ENCODE results near the gene LPXN. TPM values are rescaled to one million over a fixed set of nuclear protein-coding genes. Genes with fewer than 3 reads are reported as not detected.

LPXN gene
- total RNA-seq, 1 donor from 2014 or later: 5.0 TPM

GRCh38 chr11:58531865-58532341 is 43.8 kb downstream of the LPXN start:
- ATAC-seq: no peak
- intact Hi-C loops (cut with micrococcal nuclease): no loop called here
- DNase-seq: no peak

GRCh38 chr11:58530236-58530635 is 45.4 kb downstream of the LPXN start:
- intact Hi-C loops (cut with micrococcal nuclease): no loop called here
- DNase-seq (no peak), ATAC-seq (no peak)

DNA sequence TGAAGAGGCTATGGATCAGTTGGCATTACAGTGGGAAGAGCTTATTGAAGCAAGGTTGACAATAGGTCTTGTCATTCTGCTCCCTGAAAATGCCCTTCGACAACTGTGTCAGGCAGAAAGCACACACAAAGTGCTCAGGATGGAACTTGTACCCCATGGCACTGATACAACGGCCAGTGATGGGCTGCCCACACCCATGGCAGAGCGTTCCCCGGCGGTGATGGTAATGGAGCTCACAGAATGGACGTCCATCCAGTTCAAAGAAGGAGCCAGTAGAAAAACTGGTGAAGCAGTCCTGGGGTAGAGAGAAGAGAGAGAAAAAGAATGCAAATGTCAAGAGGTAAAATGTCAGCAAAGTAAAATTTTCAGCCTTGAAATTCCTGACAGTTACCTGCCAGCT is 48.2 kb downstream of the LPXN start:
- intact Hi-C loops (cut with micrococcal nuclease): no loop called here
- DNase-seq (no peak), ATAC-seq (no peak)

DNA sequence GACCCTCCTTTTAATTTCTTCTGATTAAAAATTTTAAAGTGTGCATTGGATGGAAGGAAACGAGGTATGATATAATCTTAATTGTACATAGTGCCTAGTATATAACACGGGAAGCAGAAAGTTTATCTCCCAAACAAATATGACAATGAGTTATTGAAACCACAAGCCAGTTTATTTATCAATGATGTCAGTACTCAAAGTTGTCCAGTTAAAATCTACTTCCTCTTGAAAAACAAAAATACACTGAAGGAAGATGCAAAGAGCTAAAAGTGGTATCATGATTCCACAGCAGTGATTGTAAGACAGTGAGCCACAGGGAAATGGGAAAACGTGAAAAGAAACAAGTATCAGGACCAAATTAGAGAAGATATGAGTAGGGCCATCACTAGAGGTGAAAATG is 48.9 kb downstream of the LPXN start:
- ATAC-seq (no peak), DNase-seq (no peak)
- intact Hi-C loops (cut with micrococcal nuclease): no loop called here

GRCh38 chr11:58525037-58525614 is 50.5 kb downstream of the LPXN start:
- no peak for DNase-seq
- intact Hi-C loops (cut with micrococcal nuclease): no loop called here
- no peak for ATAC-seq

DNA sequence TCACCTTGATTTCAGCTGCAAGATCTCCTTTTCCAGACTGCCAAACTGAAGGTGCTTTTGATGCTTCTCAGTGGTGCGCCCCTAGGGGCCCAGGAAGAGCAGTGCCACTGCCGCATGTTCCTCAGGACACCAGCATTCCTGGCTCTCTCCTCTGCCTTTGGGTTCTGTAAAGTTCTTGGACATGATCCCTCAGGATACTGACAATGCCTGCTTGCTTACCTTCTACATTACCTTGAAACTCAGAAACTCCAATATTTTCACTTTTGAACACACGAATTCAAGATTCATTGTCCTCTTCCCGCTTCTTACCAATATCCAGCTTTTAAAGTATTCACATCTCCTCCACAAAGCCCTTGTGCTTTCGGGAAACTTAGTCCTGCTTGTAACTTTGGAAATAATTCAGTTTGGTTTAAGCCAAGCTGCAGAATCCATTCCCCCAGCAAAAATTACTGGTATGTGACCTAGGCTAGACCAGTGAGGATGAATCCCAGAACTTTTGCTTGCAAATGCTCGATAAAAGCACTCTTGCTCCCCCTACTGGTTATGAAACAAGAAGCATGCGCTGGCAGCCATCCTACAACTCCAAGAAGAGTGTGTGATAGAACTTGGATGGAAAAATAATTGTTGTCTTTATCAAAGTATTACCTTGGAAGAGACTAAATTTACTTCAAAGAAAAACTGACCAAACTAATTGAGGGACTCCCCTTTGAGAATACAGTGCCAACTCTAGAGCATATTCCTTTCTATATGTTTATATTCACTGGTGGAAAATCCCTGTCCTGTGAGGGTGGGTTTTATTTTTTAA is 51.2 kb downstream of the LPXN start:
- ATAC-seq (peak; percentile 87), DNase-seq (peak; percentile 62)
- intact Hi-C loops (cut with micrococcal nuclease): no loop called here

GRCh38 chr11:58513747-58514367 is 61.8 kb downstream of the LPXN start:
- peak; percentile 69 for ATAC-seq
- no peak for DNase-seq
- intact Hi-C loops (cut with micrococcal nuclease): no loop called here

GRCh38 chr11:58511636-58512035 is 64.0 kb downstream of the LPXN start:
- DNase-seq: no peak
- ATAC-seq: no peak
- intact Hi-C loops (cut with micrococcal nuclease): no loop called here

DNA sequence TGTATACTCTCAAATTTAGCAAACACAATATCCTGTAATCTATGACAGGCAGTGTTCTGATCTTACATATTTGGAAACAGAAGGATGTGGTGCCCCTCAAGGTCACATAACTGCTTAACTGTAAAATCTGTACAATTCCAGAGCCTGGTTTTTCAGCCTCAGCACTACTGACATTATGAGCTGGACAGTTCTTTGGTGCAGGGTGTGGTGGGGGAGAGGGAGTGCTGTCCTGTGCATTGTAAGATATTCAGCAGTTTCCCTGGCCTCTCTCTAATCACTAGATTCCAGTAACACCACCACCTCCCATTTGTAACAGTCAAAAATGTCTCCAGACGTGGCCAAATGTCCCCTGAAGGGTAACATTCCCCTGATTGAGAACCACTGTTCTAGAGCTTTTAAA is 65.9 kb downstream of the LPXN start:
- intact Hi-C loops (cut with micrococcal nuclease): no loop called here
- DNase-seq: no peak
- no peak for ATAC-seq

DNA sequence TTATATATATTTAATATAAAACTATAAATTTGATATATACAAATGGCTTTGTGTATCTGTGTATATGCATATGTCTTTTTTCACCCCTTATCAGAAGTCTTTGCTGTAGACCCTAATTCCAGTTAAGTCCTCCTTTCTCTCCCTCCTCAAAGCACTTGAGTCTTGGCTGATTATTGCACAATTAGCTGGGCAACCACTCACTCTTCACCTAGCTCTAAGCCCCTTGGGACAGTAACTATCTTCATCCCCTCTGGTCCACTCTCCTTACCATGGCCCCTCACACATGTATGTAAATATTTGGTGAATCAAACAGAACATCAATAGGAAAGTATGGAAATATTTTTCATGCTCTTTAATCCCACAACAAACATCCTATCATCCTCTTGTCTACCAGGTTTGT is 66.8 kb downstream of the LPXN start:
- ATAC-seq (no peak), DNase-seq (no peak)
- intact Hi-C loops (cut with micrococcal nuclease): no loop called here

- no peak for ATAC-seq
- intact Hi-C loops (cut with micrococcal nuclease): no loop called here
These were observed 67.7 kb downstream of the LPXN start, which contains the start of gene OR5B21 for GRCh38 chr11:58508005-58508404. OR5B21 (minus strand) TSS chr11:58508105; CDS start chr11:58508105, 0 bp downstream.

DNA sequence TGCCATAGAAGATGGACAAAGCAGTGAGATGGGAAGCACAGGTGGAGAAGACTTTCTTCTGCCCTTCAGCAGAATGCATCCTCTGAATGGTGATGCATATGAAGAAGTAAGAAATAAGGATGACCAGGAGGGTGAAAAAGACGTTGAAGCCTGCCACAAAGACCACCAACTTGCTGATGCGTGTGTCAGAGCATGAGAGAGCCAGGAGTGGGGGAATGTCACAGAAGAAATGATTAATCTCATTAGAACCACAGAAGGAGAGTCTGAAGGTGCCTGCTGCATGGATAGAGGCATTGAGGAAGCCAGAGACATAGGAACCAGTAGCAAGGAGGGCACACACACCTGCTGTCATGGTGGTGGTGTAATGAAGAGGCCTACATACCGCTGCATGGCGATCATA is 68.3 kb downstream of the LPXN start:
- DNase-seq: no peak
- no peak for ATAC-seq
- intact Hi-C loops (cut with micrococcal nuclease): no loop called here

More at GRCh38 chr11:58508005-58508404, 67.7 kb downstream of the LPXN start, which contains the start of gene OR5B21:
- no peak for DNase-seq

GRCh38 chr11:58506935-58507334 is 68.7 kb downstream of the LPXN start:
- intact Hi-C loops (cut with micrococcal nuclease): no loop called here
- ATAC-seq (no peak), DNase-seq (no peak)

GRCh38 chr11:58505849-58506248 is 69.8 kb downstream of the LPXN start:
- intact Hi-C loops (cut with micrococcal nuclease): no loop called here
- no peak for DNase-seq
- no peak for ATAC-seq

DNA sequence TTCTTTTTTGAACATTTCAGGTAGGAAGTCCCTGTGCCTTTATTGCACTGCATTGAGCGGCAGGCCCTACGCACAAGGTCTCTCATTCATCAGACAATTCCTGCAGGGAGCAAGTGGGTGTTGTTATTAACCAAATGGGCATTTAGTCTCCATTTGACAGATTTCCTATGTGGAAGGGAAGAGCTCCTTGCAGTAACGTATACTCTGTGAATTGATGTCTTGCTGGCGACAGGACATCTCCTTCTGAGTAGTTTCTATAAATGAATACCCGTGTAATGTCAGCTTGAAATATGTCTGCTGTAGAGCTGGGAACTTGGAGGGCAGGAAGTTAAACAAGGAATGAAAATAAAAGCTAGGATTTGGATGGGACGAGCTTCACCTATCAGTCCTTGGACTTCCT is 71.4 kb downstream of the LPXN start:
- intact Hi-C loops (cut with micrococcal nuclease): no loop called here
- no peak for DNase-seq
- ATAC-seq: no peak

GRCh38 chr11:58503361-58503856 is 72.2 kb downstream of the LPXN start:
- no peak for DNase-seq
- ATAC-seq: no peak
- intact Hi-C loops (cut with micrococcal nuclease): no loop called here

DNA sequence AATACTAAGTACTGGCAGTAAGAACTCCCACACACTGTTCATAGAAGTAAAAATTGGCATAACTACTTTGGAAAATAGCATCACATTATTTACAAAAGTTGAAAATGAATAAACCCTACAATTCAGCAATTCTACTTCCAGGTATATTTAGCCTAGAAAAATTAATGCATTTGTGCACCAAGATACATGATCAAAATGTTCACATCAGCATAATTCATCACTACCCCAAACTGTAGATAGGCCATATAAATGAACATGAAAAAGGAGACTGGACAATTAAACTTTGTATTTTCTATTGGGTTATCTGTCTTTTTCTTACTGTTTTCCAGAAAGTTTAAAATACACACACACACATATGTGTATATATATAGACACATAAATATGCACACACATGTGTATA is 73.7 kb downstream of the LPXN start:
- intact Hi-C loops (cut with micrococcal nuclease): no loop called here
- no peak for DNase-seq
- ATAC-seq: no peak

DNA sequence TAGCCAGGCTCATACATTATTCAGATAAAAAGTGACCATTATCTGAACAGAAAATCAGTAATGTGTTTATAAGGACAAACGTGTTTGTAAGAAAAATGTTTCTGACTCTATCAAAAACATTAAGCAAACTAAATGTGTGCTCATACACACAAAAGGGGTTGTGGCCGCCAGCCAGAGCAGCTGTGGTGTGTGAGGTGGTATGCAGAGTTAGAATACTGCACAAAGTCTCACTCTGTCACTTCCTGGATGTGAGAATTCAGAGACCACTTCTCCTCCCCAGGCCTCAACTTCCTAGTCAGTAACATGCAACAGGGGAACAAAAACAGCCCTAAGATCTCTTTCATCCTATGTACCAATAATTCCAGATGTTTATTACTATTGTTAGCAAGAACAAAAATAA is 77.2 kb downstream of the LPXN start:
- no peak for ATAC-seq
- DNase-seq: peak; percentile 30
- intact Hi-C loops (cut with micrococcal nuclease): no loop called here

- DNase-seq (no peak), ATAC-seq (no peak)
- intact Hi-C loops (cut with micrococcal nuclease): no loop called here
These were observed 77.7 kb downstream of the LPXN start for GRCh38 chr11:58497951-58498350.

DNA sequence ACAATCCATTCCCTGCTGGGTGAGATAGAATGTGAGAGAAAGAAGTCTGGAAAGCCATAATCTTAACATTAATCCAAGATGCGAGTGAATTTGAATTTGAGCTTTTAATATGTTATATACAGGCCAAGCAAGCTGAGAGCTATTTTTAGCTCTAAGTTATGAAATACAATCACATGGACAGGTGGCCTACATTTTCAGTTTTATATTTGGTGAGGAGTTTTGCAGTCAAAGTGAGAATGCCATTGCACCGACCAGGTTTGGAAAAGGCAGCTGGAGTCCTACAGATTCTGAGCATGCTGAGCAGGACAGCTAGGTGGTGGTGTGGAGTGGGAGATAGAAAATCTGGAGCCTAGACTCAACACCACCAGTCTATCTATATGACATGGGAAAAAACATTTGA is 79.8 kb downstream of the LPXN start:
- intact Hi-C loops (cut with micrococcal nuclease): no loop called here
- no peak for DNase-seq
- ATAC-seq: no peak

Measured in left ventricle myocardium superior (tissue), 1 donor.